Forelimb muscle (tissue), 1 donor: ENCODE results near the gene MAN2B2. TPM values are rescaled to one million over a fixed set of nuclear protein-coding genes. Genes with fewer than 3 reads are reported as not detected.

ENCODE experiments used
- DNase-seq: peaks from one replicate; pipeline ENCODE4 v3.0.0-alpha.2; 2013; ENCODE audit warnings: low read depth
- polyA plus RNA-seq: library from polyadenylated mRNA; unstranded; fragments of 120-200 nt; gene quantifications from one replicate; pipeline ENCODE4 v1.2.1, GENCODE V29; 2013; ENCODE audit not compliant: insufficient read length

MAN2B2 gene
- polyA plus RNA-seq: 5.6 TPM

- peak; percentile 24 for DNase-seq
These were observed at the start of gene MAN2B2 for GRCh38 chr4:6574747-6575502. MAN2B2 (plus strand) TSS chr4:6575189; CDS start chr4:6575211, 22 bp downstream.

DNA sequence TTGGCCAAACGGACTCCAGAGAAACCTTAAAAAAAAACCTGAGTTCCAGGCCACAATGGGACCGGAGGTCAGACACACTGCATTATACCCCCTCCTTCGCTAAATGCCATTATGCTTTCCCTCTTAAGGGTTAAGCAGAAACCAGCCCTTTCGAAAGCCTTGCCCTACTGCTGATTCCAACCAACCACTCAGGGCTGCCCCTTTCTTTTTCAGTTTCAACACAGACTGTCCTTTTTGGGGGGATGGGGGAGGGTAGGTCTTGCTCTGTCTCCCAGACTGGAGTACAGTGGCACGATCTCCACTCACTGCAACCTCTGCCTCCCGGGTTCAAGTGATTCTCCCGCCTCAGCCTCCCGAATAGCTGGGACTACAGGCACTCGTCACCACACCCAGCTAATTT, 49.5 kb upstream of the MAN2B2 start:
- no peak for DNase-seq

DNA sequence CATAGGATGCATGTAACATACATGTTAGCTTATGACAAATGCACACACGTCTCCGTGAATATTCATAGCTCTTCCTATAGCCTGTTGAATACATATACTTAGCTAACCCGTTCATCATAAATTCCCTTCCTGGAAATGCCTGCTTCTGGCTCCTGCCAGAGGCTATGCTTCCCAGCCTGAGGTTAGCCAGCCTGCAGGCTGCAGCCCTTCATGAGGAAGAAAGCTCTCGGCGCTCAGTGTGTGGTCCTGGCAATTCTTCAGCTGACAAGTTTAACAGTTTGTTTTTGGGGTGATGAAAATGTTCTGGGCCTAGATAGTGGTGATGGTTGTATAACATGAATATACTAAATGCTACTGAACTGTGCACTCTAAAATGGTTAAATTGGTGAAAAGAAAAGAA, 48.8 kb upstream of the MAN2B2 start:
- DNase-seq: no peak

DNA sequence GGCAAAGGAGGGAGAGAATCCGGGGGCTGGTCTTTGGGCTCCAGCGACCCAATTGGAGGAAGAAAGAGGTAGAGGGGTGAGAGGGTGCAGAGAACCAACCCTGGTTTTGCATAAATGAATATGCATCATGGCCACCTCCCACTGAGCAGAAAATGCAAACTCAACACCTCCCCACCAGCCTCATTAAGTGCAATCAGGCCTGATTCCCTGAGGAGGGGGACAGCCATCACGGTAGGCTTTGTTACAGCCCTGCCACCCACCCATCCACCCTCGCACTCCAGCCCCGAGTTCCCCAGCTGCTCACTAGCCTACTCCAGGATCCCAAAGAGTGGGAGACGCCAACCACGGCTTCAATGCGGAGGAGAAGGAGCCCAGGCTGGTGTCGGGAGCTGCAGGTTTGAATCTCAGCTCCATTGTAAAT, 48.3 kb upstream of the MAN2B2 start:
- DNase-seq: no peak

GRCh38 chr4:6527259-6527658, 47.7 kb upstream of the MAN2B2 start:
- DNase-seq: no peak

- no peak for DNase-seq
These were observed 47.0 kb upstream of the MAN2B2 start for GRCh38 chr4:6527683-6528595.

- peak; percentile 19 for DNase-seq
These were observed 46.0 kb upstream of the MAN2B2 start for GRCh38 chr4:6529021-6529420.

DNA sequence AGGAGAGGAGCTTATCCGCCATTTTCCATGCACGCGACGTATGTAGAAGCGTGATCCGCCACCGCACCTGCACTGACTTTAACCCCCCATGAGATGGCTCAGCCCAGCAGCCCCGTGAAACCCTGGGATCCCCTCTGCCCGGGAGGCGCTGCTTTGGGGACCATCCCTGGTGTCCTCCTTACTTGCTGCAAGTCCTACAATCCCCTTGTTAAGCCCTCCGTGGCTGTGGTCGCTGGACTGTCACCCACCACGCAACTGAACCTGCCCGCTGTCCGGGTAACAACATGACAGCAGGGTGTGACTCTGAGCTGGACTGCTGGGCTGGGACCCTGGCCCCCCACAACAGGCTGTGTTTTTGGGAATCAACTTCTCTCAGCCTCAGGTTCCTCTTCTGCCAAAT, 44.7 kb upstream of the MAN2B2 start:
- DNase-seq: no peak

- no peak for DNase-seq
These were observed 44.0 kb upstream of the MAN2B2 start for GRCh38 chr4:6530964-6531363.

- DNase-seq: no peak
These were observed 42.9 kb upstream of the MAN2B2 start for GRCh38 chr4:6532102-6532501.

- DNase-seq: no peak
These were observed 42.3 kb upstream of the MAN2B2 start for GRCh38 chr4:6532658-6533057.

GRCh38 chr4:6534050-6534449, 40.9 kb upstream of the MAN2B2 start:
- no peak for DNase-seq

GRCh38 chr4:6534618-6535328, 40.2 kb upstream of the MAN2B2 start:
- no peak for DNase-seq

DNA sequence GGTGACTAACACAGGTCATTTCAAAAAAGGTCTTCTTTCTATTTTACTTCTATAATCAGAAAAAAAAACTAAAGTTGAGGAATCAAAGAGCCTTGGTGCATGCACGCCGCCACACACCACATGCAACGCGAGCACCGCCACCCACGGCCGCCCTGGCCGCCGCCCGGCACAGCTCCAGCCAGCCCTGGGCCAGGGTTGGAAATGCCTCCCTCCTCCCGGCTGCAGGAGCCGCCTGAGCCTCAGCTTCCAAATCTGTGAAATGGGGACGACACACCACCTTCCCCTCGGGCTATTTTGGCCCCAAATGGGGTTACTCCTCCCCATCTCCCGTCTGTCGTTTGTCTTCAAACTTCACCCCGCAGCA, 39.7 kb upstream of the MAN2B2 start:
- no peak for DNase-seq

DNA sequence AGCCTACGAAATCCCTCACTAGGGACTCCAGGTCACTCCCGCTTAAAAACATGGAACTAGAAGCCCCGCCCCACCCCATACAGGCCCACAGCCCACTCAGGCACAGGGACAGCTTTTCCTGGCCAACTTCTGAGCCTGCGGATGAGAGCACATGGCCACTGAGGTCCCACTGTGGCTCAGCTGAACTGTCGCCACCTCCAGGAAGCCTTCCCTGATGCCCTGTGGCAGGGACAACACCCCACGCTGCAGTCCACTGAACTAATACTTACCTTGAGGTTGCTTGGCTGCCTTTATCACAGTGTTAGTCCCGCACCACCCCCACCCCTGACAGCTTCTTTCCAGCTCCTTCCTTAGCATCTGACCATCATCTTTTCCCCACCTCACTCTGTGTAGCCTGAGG, 39.3 kb upstream of the MAN2B2 start:
- no peak for DNase-seq

- no peak for DNase-seq
These were observed 36.9 kb upstream of the MAN2B2 start for GRCh38 chr4:6538111-6538510.

DNA sequence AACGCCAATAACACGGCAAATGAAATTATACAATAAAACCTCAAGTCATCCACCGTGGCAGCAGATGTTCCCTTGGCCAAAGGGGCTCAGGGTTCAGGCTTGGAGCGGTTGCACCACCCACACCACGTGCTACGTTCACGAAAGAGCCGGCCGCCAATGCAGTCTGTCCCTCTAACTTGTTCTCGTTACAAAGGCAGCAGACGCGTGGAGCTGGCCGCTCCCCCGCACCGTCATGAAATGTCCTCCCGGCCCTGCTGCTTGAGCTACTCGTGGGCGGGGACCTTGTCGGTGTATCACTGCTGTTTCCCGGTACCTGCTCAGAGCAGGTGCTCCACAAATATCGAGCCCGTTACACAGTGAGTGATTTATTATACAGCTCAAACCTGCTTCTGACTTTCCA, 36.4 kb upstream of the MAN2B2 start:
- no peak for DNase-seq

DNA sequence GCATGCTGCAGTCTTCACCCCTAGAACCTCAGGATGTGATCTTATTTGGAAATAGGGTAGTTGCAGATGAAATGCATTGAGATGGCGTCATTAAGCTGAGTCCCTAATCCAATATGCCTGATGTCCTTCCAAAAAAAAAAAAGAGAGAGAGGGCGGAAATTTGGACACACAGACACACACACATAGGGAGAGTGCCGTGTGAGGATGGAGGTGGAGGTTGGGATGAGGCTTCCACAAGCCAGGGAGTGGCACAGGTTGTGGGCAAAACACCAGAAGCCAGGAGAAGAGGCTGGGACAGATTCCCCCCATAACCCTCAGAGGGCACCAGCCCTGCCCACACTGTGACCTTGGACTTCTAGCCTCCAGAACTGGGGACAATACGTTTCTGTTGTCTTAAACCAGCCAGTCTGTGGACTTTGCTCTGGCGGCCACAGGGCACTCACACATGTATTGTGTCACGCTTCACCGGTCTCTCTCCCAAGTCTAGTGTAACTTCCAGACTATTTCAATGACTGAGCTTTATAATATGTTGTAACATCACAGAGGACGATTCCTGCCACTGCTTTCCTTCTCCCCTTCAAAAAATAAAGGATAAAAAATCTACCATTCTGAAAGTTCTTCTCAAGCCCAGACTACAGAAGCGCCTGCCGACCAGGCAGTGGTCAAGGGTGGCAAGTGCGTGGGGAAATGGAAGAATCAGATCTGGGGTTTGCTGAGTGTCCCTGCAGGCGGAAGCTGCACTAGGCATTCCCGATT, 35.8 kb upstream of the MAN2B2 start:
- DNase-seq: no peak

GRCh38 chr4:6540879-6541278, 34.1 kb upstream of the MAN2B2 start:
- no peak for DNase-seq

DNA sequence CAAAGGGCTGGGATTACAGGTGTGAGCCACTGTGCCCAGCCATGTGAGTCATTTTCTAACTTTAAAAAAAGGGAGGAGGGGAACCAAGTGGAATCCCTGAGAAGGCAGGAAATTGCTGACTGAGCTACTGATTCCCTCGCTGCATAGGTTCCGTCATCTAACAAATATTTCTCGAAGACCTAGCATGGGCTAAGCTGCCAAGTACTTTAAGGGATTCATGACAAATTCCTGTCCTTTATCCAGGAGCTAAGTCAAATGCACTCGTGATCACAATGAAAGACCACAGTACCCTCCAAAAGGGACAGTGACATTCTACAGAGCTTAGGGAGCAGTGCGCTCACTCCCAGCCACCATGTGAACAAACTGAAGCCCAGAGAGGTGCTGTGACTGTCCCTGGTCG, 33.2 kb upstream of the MAN2B2 start:
- DNase-seq: no peak

DNA sequence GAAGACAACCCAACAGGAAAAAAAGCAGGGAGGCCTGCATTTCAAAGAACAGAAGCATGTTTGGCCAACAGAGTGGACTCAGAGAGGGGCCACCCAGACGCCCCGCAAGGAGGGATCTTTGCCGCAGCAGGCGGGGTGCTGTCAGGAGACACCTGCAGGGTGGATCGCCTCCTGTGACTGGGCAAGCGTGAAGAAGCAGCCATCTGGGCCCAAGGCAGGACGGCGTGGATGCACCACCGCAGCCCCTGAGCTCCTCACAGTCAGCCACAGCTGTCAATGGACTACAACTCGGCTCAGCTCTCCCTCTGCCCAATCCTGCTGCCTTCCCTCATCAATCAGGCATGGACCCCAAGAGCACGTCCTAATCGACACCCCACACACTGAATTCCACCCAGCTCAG, 32.0 kb upstream of the MAN2B2 start:
- DNase-seq: no peak

- DNase-seq: no peak
These were observed 28.9 kb upstream of the MAN2B2 start for GRCh38 chr4:6546091-6546490.
